Activated B cell treated with CpG ODN at 0.5 μM for 24 hours (primary cell): Measurements from ENCODE around the gene ADRA1B. TPM values are rescaled to one million over a fixed set of nuclear protein-coding genes. Genes with fewer than 3 reads are reported as not detected.

ENCODE experiments used
- ATAC-seq: fragments of 200-7000 bp; cut with Tn5 transposase; one replicate; pipeline ENCODE4 v1.10.0; 2021; ENCODE audit warnings: low read depth, mild to moderate bottlenecking, moderate library complexity
- CTCF ChIA-PET: fragments of 350-600 bp; sonication (Branson Sonifier 250); formaldehyde crosslinking; loops from one replicate; lab custom pipeline; 2021; ENCODE audit warnings: antibody characterized with exemption; lab: Charles Lee
- POLR2A ChIA-PET: fragments of 350-600 bp; sonication (Branson Sonifier 250); formaldehyde crosslinking; loops from one replicate; lab custom pipeline; 2021; ENCODE audit warnings: antibody characterized with exemption; lab: Charles Lee
- DNase-seq: peaks from one replicate; pipeline ENCODE4 v3.0.0; 2022
- H3K27ac Mint-ChIP-seq: one replicate; pipeline ENCODE4 v1.8.0; 2020; ENCODE audit warnings: mixed read lengths
- H3K27me3 Mint-ChIP-seq: one replicate; pipeline ENCODE4 v1.8.0; 2021; ENCODE audit warnings: mixed read lengths
- H3K36me3 Mint-ChIP-seq: one replicate; pipeline ENCODE4 v1.8.0; 2021; ENCODE audit warnings: low read depth, mixed read lengths
- H3K4me1 Mint-ChIP-seq: one replicate; pipeline ENCODE4 v1.8.0; 2021; ENCODE audit warnings: mixed read lengths
- H3K4me3 Mint-ChIP-seq: one replicate; pipeline ENCODE4 v1.8.0; 2020; ENCODE audit warnings: mild to moderate bottlenecking, mixed read lengths
- H3K9me3 Mint-ChIP-seq: one replicate; pipeline ENCODE4 v1.8.0; 2020; ENCODE audit warnings: mixed read lengths
- intact Hi-C: fragments of 100-400 bp; cut with micrococcal nuclease; formaldehyde crosslinking; loops from one replicate; pipeline ENCODE4 v1.15.1; 2024
- total RNA-seq: library from RNA; stranded (reverse); gene quantifications from 2 replicates; pipeline ENCODE4 v1.2.3, GENCODE V29; 2022
- TF ChIP-seq, protein P1 (sequence below): fragments of 200-600 bp; IDR thresholded peaks from one replicate; pipeline ENCODE4 v1.8.0; 2022; ENCODE audit warnings: antibody characterized with exemption, mild to moderate bottlenecking

ADRA1B gene
- total RNA-seq, 1 donor from 2014 or later: 0.53 TPM

DNA sequence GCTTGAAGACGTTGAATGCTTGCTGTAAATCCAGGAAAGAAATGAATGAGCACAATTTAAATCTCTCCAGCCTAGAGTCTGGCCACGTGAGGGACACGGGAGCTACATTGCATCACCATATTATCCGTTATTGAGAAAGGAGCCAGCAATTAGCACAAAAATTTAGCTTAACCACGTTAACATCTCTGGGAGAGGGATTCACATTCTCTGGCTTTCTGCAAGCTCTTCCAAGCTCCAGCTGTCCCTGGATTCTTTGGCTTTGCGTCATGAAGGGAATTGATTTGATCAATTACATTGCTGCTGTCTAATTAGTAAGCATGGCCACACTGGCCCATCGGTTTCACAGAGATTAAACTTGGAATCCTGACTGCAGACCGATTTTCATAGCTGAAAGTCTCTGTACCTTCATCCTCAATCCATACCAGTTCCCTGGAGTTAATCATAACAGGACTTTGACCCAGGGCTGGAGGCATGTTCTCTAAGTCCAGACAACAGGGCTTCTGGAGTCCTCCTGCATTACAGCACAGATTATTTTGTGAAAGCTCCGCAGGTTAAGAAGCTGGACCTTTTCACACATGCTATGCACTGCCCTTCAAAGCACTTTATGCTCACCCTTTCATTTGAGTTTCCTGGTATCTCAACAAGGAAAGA, 31.6 kb downstream of the ADRA1B start:
- intact Hi-C loops: no loop called here
- no peak for ATAC-seq
- peaks cover 23% of the 10 kb centered on the region for H3K27me3 Mint-ChIP-seq

DNA sequence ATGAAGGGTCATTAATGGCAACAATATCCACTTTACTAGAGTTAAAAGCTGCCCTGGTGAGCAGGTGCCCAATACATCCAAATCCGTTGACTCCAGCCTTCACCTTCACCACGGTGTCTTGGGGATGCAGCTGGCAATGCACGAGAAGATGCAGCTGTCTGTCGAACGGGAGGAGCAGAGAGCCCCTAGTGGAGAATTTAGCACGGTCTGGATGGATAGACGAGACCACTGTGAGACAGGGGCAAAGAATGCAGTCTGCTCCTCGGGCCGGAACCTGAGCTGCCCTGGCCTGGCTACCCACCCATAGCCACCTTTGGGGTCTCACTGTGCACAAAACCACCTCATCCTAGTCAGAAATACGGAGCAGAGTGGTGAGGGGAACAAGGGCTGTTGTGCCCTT, 35.1 kb downstream of the ADRA1B start:
- no peak for DNase-seq
- intact Hi-C loops: no loop called here
- ATAC-seq: no peak
- no peak overlapping the region for H3K4me3 Mint-ChIP-seq
- no peaks in the 10 kb centered on the region for H3K4me1 Mint-ChIP-seq
- no peaks in the 10 kb centered on the region for H3K36me3 Mint-ChIP-seq
- H3K27me3 Mint-ChIP-seq: peaks cover 21% of the 10 kb centered on the region
- no peaks in the 10 kb centered on the region for H3K9me3 Mint-ChIP-seq
- H3K27ac Mint-ChIP-seq: no peak overlapping the region
- TF ChIP-seq, protein P1, sequence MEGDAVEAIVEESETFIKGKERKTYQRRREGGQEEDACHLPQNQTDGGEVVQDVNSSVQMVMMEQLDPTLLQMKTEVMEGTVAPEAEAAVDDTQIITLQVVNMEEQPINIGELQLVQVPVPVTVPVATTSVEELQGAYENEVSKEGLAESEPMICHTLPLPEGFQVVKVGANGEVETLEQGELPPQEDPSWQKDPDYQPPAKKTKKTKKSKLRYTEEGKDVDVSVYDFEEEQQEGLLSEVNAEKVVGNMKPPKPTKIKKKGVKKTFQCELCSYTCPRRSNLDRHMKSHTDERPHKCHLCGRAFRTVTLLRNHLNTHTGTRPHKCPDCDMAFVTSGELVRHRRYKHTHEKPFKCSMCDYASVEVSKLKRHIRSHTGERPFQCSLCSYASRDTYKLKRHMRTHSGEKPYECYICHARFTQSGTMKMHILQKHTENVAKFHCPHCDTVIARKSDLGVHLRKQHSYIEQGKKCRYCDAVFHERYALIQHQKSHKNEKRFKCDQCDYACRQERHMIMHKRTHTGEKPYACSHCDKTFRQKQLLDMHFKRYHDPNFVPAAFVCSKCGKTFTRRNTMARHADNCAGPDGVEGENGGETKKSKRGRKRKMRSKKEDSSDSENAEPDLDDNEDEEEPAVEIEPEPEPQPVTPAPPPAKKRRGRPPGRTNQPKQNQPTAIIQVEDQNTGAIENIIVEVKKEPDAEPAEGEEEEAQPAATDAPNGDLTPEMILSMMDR: no peak
- ChIA-PET POLR2A (no interaction called here), CTCF (interaction anchor here (1.4 to 1.6 kb wide), 2 partner anchors 36 to 664 kb away, joined by 4 to 5 read pairs; no protein-coding TSS in a partner anchor)

More for the DNA sequence above, 31.6 kb downstream of the ADRA1B start:
- Mint-ChIP-seq H3K9me3 (no peaks in the 10 kb centered on the region), H3K27ac (no peak overlapping the region), H3K4me3 (no peak overlapping the region), H3K36me3 (no peaks in the 10 kb centered on the region), H3K4me1 (no peaks in the 10 kb centered on the region)
- CTCF ChIA-PET: interaction anchor here (0.9 kb wide), 1 partner anchor 11 kb away, joined by 3 read pairs; no protein-coding TSS in a partner anchor
- TF ChIP-seq, protein P1: no peak
- no peak for DNase-seq
- POLR2A ChIA-PET: no interaction called here

DNA sequence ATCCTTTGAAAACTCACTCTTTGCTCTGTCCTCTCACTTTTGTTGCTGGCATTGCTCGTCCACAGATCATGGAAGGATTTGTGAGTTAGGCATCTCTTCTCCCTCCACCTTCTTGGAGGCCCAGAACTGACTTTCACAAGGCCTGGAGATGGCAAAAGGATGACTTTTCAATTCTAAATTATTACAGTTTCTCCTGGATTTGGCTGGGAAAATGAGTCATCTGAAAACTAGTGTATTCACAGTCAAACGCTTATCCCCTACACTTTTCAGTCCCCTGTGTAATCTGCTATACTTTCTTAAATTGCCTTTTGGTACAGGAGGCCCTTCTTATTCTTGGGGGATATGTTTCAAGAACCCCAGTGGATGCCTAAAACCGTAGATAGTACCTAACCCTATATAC, 35.6 kb downstream of the ADRA1B start:
- Mint-ChIP-seq H3K9me3 (no peaks in the 10 kb centered on the region), H3K27me3 (peaks cover 21% of the 10 kb centered on the region), H3K4me3 (no peak overlapping the region), H3K36me3 (no peaks in the 10 kb centered on the region), H3K4me1 (no peaks in the 10 kb centered on the region), H3K27ac (no peak overlapping the region)
- intact Hi-C loops: no loop called here
- TF ChIP-seq, protein P1: no peak
- ATAC-seq (no peak), DNase-seq (no peak)
- ChIA-PET POLR2A (no interaction called here), CTCF (interaction anchor here (1.4 to 1.6 kb wide), 2 partner anchors 36 to 665 kb away, joined by 4 to 5 read pairs; no protein-coding TSS in a partner anchor)

DNA sequence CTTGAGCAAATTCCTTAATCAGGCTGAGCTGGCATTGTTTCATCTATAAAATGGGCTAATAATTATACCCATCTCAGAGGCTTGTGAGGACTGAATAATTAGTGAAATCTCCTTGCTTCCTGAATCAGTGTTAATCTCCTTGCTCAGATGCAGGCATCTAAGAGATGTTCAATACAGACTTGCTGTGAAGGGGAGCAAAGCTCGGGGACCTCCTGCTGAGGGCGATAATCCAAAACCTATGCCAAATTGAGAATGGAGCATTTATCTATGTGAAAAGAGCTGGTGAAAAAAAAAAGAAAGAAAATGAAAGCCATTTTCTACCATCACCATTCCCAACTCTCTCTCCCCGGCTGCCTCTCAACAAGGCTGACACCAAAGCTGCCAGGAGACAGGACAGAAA, 37.3 kb downstream of the ADRA1B start:
- no peak for DNase-seq
- ChIA-PET POLR2A (no interaction called here), CTCF (interaction anchor here (1.1 kb wide), 1 partner anchor 33 kb away, joined by 3 read pairs; no protein-coding TSS in a partner anchor)
- TF ChIP-seq, protein P1: no peak
- no peak overlapping the region for H3K4me3 Mint-ChIP-seq
- no peaks in the 10 kb centered on the region for H3K4me1 Mint-ChIP-seq
- no peaks in the 10 kb centered on the region for H3K9me3 Mint-ChIP-seq
- no peak for ATAC-seq
- intact Hi-C loops: no loop called here
- no peak overlapping the region for H3K27ac Mint-ChIP-seq
- H3K36me3 Mint-ChIP-seq: no peaks in the 10 kb centered on the region
- peaks cover 21% of the 10 kb centered on the region for H3K27me3 Mint-ChIP-seq

DNA sequence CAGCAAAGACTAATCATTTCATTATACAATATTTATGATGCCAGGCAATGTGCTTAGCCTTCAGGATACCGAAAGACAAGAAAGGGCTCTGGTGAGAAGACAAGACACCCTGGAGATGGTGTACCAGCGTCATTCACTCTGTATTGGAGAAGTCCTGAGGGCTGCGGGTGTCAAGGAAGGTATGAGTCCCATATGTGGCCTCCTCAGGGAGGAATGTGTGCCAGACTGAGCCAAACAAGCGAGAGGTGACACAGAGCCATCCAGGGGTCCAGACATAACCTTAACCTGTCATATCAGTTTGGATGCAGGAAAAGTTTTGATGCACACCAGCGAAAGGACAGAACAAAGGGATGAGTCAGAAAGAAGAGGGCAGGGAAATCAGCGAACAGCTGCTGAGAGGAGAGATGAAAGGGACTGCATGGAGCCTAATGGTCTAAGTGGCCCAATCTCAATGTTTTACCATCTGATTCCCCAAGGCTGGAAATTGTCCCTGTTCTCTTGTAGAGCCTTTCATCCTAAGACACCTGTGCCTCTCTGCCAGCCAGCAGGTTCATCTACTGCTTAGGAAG, 38.9 kb downstream of the ADRA1B start:
- TF ChIP-seq, protein P1: no peak
- ATAC-seq (no peak), DNase-seq (no peak)
- peaks cover 12% of the 10 kb centered on the region for H3K27me3 Mint-ChIP-seq
- H3K4me3 Mint-ChIP-seq: no peak overlapping the region
- H3K4me1 Mint-ChIP-seq: no peaks in the 10 kb centered on the region
- H3K27ac Mint-ChIP-seq: no peak overlapping the region
- intact Hi-C loops: no loop called here
- ChIA-PET CTCF (no interaction called here), POLR2A (no interaction called here)
- no peaks in the 10 kb centered on the region for H3K36me3 Mint-ChIP-seq
- no peaks in the 10 kb centered on the region for H3K9me3 Mint-ChIP-seq
